H1 (cell line): ENCODE data around the gene BSN. TPM values are rescaled to one million over a fixed set of nuclear protein-coding genes. Genes with fewer than 3 reads are reported as not detected.

Experiments used
- CTCF ChIA-PET: fragments of 300-600 bp; sonication (Branson Sonifier 250); formaldehyde crosslinking; loops from one replicate; lab custom pipeline; 2021; ENCODE audit not compliant: partially characterized antibody; lab: Charles Lee
- POLR2A ChIA-PET: fragments of 300-600 bp; sonication (Branson Sonifier 250); formaldehyde crosslinking; loops from one replicate; lab custom pipeline; 2021; ENCODE audit warnings: inconsistent platforms; ENCODE audit not compliant: partially characterized antibody; lab: Charles Lee
- DNase-seq, 2 experiments: peaks; one replicate each; pipeline versions ENCODE4 v3.0.0 to v3.0.0-alpha.2; 2010 to 2022; ENCODE audit warnings: low spot score in 2 of 2, low read depth in 1 of 2, mixed read lengths in 1 of 2
- FAIRE-seq: peaks from 2 replicates; lab custom pipeline; 2011; peaks lifted over from hg19 to GRCh38; lab: Jason Lieb, UNC
- H2AFZ ChIP-seq: 2 replicates; pipeline ENCODE4 v1.8.1; 2012; ENCODE audit warnings: low read length, inconsistent platforms
- H2AK5ac ChIP-seq: 2 replicates; pipeline ENCODE4 v1.6.1; 2013; ENCODE audit warnings: low read depth, low read length
- H2BK120ac ChIP-seq: replicated peaks from 2 replicates; pipeline ENCODE3; 2013; ENCODE audit warnings: low read depth, low read length, inconsistent platforms
- H2BK12ac ChIP-seq: 2 replicates; pipeline ENCODE4 v1.6.1; 2013; ENCODE audit warnings: low read depth, low read length
- H2BK15ac ChIP-seq: 2 replicates; pipeline ENCODE4 v1.6.1; 2013; ENCODE audit warnings: low read length
- H2BK20ac ChIP-seq: 2 replicates; pipeline ENCODE4 v1.6.1; 2013; ENCODE audit warnings: low read length
- H2BK5ac ChIP-seq: 2 replicates; pipeline ENCODE4 v1.6.1; 2013; ENCODE audit warnings: low read depth, low read length
- H3K14ac ChIP-seq: 2 replicates; pipeline ENCODE4 v1.6.1; 2013; ENCODE audit warnings: inconsistent platforms; ENCODE audit not compliant: insufficient read length
- H3K18ac ChIP-seq: 2 replicates; pipeline ENCODE4 v1.6.1; 2013; ENCODE audit warnings: low read length; ENCODE audit errors: extremely low read depth
- H3K23ac ChIP-seq: 2 replicates; pipeline ENCODE4 v1.6.1; 2013; ENCODE audit warnings: inconsistent platforms; ENCODE audit not compliant: insufficient read length
- H3K23me2 ChIP-seq: 2 replicates; pipeline ENCODE4 v1.6.1; 2013; ENCODE audit warnings: low read depth, low read length
- H3K27ac ChIP-seq: 2 replicates; pipeline ENCODE4 v1.6.1; 2011; ENCODE audit warnings: low read depth, low read length, inconsistent platforms
- H3K27me3 ChIP-seq, 4 experiments: replicated peaks in 1 of 4; 1 replicate in 1 of 4; 2 replicates in 3 of 4; pipeline versions ENCODE4 v1.6.1 to v1.8.1; 2011 to 2013; ENCODE audit warnings: low read length in 3 of 4, mild to moderate bottlenecking in 3 of 4, inconsistent platforms in 2 of 4, mixed read lengths in 2 of 4, moderate library complexity in 1 of 4; ENCODE audit not compliant: control insufficient read depth in 3 of 4, insufficient read depth in 3 of 4; ENCODE audit errors: extremely low read depth in 1 of 4
- H3K36me3 ChIP-seq, 4 experiments: 2 replicates each; pipeline versions ENCODE4 v1.6.1 to v1.8.1; 2011 to 2013; ENCODE audit warnings: mild to moderate bottlenecking in 4 of 4, low read length in 3 of 4, moderate library complexity in 2 of 4, control low read depth in 1 of 4, inconsistent platforms in 1 of 4; ENCODE audit not compliant: insufficient read depth in 4 of 4, control insufficient read depth in 2 of 4
- H3K4ac ChIP-seq: replicated peaks from 2 replicates; pipeline ENCODE3; 2013; ENCODE audit warnings: low read length, low read depth, mixed read lengths, inconsistent platforms; ENCODE audit not compliant: insufficient read length
- H3K4me1 ChIP-seq, 4 experiments: replicated peaks in 1 of 4; 1 replicate in 1 of 4; 2 replicates in 3 of 4; pipeline versions ENCODE4 v1.6.1 to v1.8.1; 2011 to 2013; ENCODE audit warnings: low read length in 3 of 4, inconsistent platforms in 2 of 4, mixed read lengths in 1 of 4; ENCODE audit not compliant: insufficient read depth in 4 of 4, control insufficient read depth in 3 of 4
- H3K4me2 ChIP-seq, 2 experiments: 2 replicates each; pipeline versions ENCODE4 v1.6.1 to v1.8.1; 2011 to 2013; ENCODE audit warnings: low read depth in 2 of 2, low read length in 2 of 2, control low read depth in 1 of 2, inconsistent platforms in 1 of 2, mild to moderate bottlenecking in 1 of 2; ENCODE audit not compliant: insufficient read depth in 1 of 2
- H3K4me3 ChIP-seq, 4 experiments: fragments of 200-600, 300-600 bp in 1 of 4; sonication (generic), shearing (Covaris generic), sonication (Bioruptor Twin) in 1 of 4; 2 replicates each; pipeline versions ENCODE4 v1.5.1 to v1.8.1; 2011 to 2016; ENCODE audit warnings: low read length in 4 of 4, low read depth in 3 of 4, control low read depth in 2 of 4, inconsistent platforms in 2 of 4, mild to moderate bottlenecking in 2 of 4, mixed read lengths in 1 of 4, moderate library complexity in 1 of 4; ENCODE audit not compliant: insufficient read depth in 2 of 4; ENCODE audit errors: extremely low read depth in 1 of 4
- H3K56ac ChIP-seq: replicated peaks from 2 replicates; pipeline ENCODE3; 2013; ENCODE audit warnings: low read depth, mild to moderate bottlenecking, mixed read lengths, low read length, inconsistent platforms; ENCODE audit not compliant: insufficient read length
- H3K79me1 ChIP-seq: 2 replicates; pipeline ENCODE4 v1.6.1; 2013; ENCODE audit warnings: low read depth, low read length, control low read depth
- H3K79me2 ChIP-seq, 2 experiments: 2 replicates each; pipeline versions ENCODE4 v1.6.1 to v1.8.1; 2012 to 2013; ENCODE audit warnings: low read length in 2 of 2, mild to moderate bottlenecking in 2 of 2, inconsistent platforms in 1 of 2; ENCODE audit not compliant: insufficient read depth in 2 of 2, control insufficient read depth in 1 of 2
- H3K9ac ChIP-seq, 4 experiments: replicated peaks in 1 of 4; 1 replicate in 1 of 4; 2 replicates in 3 of 4; pipeline versions ENCODE4 v1.6.1 to v1.8.1; 2011 to 2013; ENCODE audit warnings: low read depth in 3 of 4, low read length in 3 of 4, control low read depth in 2 of 4, mild to moderate bottlenecking in 2 of 4, moderate library complexity in 2 of 4, inconsistent platforms in 1 of 4; ENCODE audit errors: extremely low read depth in 1 of 4
- H3K9me3 ChIP-seq, 2 experiments: 2 replicates each; pipeline versions ENCODE4 v1.6.1 to v1.8.1; 2012 to 2013; ENCODE audit warnings: mild to moderate bottlenecking in 2 of 2, moderate library complexity in 2 of 2, control low read depth in 1 of 2, inconsistent platforms in 1 of 2, low read depth in 1 of 2, low read length in 1 of 2, mixed read lengths in 1 of 2; ENCODE audit not compliant: insufficient read depth in 2 of 2
- H4K20me1 ChIP-seq, 2 experiments: replicated peaks in 1 of 2; 2 replicates each; pipeline versions ENCODE3 to v1.8.1; 2011 to 2013; ENCODE audit warnings: inconsistent platforms in 2 of 2, low read length in 2 of 2, mild to moderate bottlenecking in 1 of 2; ENCODE audit not compliant: insufficient read depth in 2 of 2, control insufficient read depth in 1 of 2
- H4K5ac ChIP-seq: 2 replicates; pipeline ENCODE4 v1.6.1; 2013; ENCODE audit warnings: low read length, low read depth, mixed read lengths, inconsistent platforms; ENCODE audit not compliant: insufficient read length
- H4K8ac ChIP-seq: 2 replicates; pipeline ENCODE4 v1.8.0; 2013; ENCODE audit warnings: mild to moderate bottlenecking, moderate library complexity, low read length, inconsistent platforms; ENCODE audit not compliant: insufficient read depth; ENCODE audit errors: extremely low read depth
- H4K91ac ChIP-seq: replicated peaks from 2 replicates; pipeline ENCODE3; 2013; ENCODE audit warnings: low read length, mixed read lengths, inconsistent platforms; ENCODE audit not compliant: insufficient read length
- CBX5 ChIP-seq: fragments of 300-800, 300-1000 bp; sonication (generic); IDR thresholded peaks from 2 replicates; pipeline ENCODE4 v1.7.1; 2016; ENCODE audit warnings: antibody characterized with exemption, low read length, low read depth
- CHD1 ChIP-seq: IDR thresholded peaks from 2 replicates; pipeline ENCODE4 v1.6.1; 2012; ENCODE audit warnings: low read depth, low read length, improper control_type of control experiment
- EP300 ChIP-seq, 2 experiments: IDR thresholded peaks; 1 replicate in 1 of 2; 2 replicates in 1 of 2; pipeline ENCODE4 v1.6.1; 2011 to 2012; ENCODE audit warnings: low read depth in 2 of 2, low read length in 2 of 2, mild to moderate bottlenecking in 2 of 2, borderline replicate concordance in 1 of 2, inconsistent platforms in 1 of 2, moderate library complexity in 1 of 2
- GABPA ChIP-seq: IDR thresholded peaks from 2 replicates; pipeline ENCODE4 v1.6.1; 2011; ENCODE audit warnings: mild to moderate bottlenecking, low read length, moderate library complexity, borderline replicate concordance; ENCODE audit not compliant: insufficient read depth
- JUN ChIP-seq: IDR thresholded peaks from 2 replicates; pipeline ENCODE4 v1.6.1; 2011; ENCODE audit warnings: low read depth, mild to moderate bottlenecking, improper control_type of control experiment, low read length
- MAFK ChIP-seq: IDR thresholded peaks from 2 replicates; pipeline ENCODE4 v1.6.1; 2012; ENCODE audit warnings: low read depth, mild to moderate bottlenecking, improper control_type of control experiment, low read length
- PHF8 ChIP-seq: fragments of 200-600 bp; sonication (generic); conservative IDR thresholded peaks from 2 replicates; pipeline ENCODE4 v1.7.1; 2012; ENCODE audit warnings: low read depth, mild to moderate bottlenecking, inconsistent platforms, low read length, moderate library complexity
- RAD21 ChIP-seq, 2 experiments: IDR thresholded peaks in 1 of 2; conservative IDR thresholded peaks in 1 of 2; 2 replicates each; pipeline ENCODE4 v1.6.1; 2011; ENCODE audit warnings: low read depth in 2 of 2, low read length in 2 of 2, improper control_type of control experiment in 1 of 2, inconsistent platforms in 1 of 2, mild to moderate bottlenecking in 1 of 2, moderate library complexity in 1 of 2
- RBBP5 ChIP-seq: IDR thresholded peaks from 2 replicates; pipeline ENCODE4 v1.7.1; 2012; ENCODE audit warnings: low read depth, mild to moderate bottlenecking, inconsistent platforms, low read length, moderate library complexity, borderline replicate concordance
- SIRT6 ChIP-seq: IDR thresholded peaks from one replicate; pipeline ENCODE4 v1.7.1; 2012; ENCODE audit warnings: low read length, inconsistent platforms
- SIX5 ChIP-seq: IDR thresholded peaks from 2 replicates; pipeline ENCODE4 v1.6.1; 2011; ENCODE audit warnings: mild to moderate bottlenecking, low read depth, low read length
- TAF1 ChIP-seq: IDR thresholded peaks from 2 replicates; pipeline ENCODE4 v1.6.1; 2011; ENCODE audit warnings: mild to moderate bottlenecking, low read depth, low read length
- TCF12 ChIP-seq: IDR thresholded peaks from 2 replicates; pipeline ENCODE4 v1.6.1; 2011; ENCODE audit warnings: low read depth, mild to moderate bottlenecking, low read length
- polyA plus RNA-seq, 7 experiments: library from polyadenylated mRNA; depleted of rRNA in 3 of 7; stranded (reverse) in 5 of 7; unstranded in 2 of 7; fragments of >200 nt in 5 of 7; fragments of 200-250 nt in 2 of 7; gene quantifications; 1 replicate in 5 of 7; 2 replicates in 1 of 7; 4 replicates in 1 of 7; pipeline versions ENCODE4 v1.2.1 to v1.2.3, GENCODE V29; 2011 to 2013; ENCODE audit warnings: missing spikeins in 2 of 7, mixed read lengths in 2 of 7
- total RNA-seq: library from RNA; stranded (reverse); fragmentation: NEBNext Ultra II Directional; extraction: Animal tissue kit (Norgen Biotek cat#: 25700); gene quantifications from 2 replicates; pipeline ENCODE4 v1.2.1, GENCODE V29; 2021
- TF ChIP-seq, protein P1 (sequence below): IDR thresholded peaks from 2 replicates; pipeline ENCODE4 v1.6.1; 2011; ENCODE audit warnings: low read depth, mild to moderate bottlenecking, low read length; ENCODE audit not compliant: insufficient read depth

The BSN gene
- total and polyA plus RNA-seq, 2 of the 8 experiments (the other 6 are each of a cell fraction or from before 2014, with no cell fraction given) = 0.60 to 3.0 TPM

DNA sequence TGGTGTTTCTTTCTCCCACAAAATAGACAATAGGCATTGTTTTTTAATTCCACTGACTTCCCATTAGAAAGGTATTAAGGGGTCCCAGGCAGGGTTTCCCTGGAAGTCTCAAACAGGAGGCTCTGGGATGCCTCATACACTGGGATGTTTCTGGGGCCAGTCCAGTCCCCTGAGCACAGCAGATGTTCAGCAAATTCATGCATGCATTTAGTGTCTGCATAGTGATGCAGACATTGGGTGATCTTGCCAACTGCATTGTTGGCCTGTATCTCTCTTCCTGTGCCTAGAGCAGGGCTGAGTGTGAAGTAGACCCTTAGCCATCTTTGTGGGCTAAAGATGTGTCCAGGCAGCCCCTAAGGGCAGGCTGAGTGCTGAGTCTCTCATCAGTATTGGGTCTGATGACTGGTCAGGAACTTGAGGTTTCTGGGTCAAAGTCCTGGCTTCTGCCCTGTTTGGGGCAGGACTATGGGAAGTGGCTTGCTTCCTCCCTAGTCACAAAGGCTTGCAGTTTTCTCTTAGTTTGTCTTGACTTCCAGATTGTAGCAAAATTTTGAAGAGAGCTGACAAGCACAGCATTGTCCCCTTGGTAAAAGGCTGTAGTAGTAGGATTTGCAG is 56.5 kb downstream of the BSN start:
- Histone ChIP-seq H2BK12ac (no peak overlapping the region), H3K18ac (no peak overlapping the region), H4K91ac (no peak overlapping the region), H3K79me2 (no peaks in the 10 kb centered on the region), H2BK15ac (no peak overlapping the region), H2BK120ac (no peak overlapping the region), H3K4me2 (no peak overlapping the region), H2AFZ (no peak overlapping the region), H2BK5ac (no peak overlapping the region), H3K4me3 (no peak overlapping the region), H3K27me3 (no peaks in the 10 kb centered on the region; a peak in 1 of 7 replicates), H2BK20ac (no peak overlapping the region), H3K4ac (no peak overlapping the region), H3K56ac (no peak overlapping the region), H3K36me3 (no peaks in the 10 kb centered on the region), H4K8ac (no peak overlapping the region), H2AK5ac (no peak overlapping the region), H3K4me1 (no peaks in the 10 kb centered on the region), H3K23ac (no peak overlapping the region), H4K5ac (no peak overlapping the region), H3K9me3 (no peaks in the 10 kb centered on the region; a peak in 1 of 4 replicates), H3K27ac (no peak overlapping the region), H3K23me2 (no peaks in the 10 kb centered on the region), H4K20me1 (no peaks in the 10 kb centered on the region), H3K9ac (no peak overlapping the region), H3K79me1 (no peaks in the 10 kb centered on the region), H3K14ac (no peak overlapping the region)
- DNase-seq = no peak
- ChIA-PET CTCF (interaction anchor here (0.7 to 2.2 kb wide), 4 partner anchors 18 to 90 kb away, joined by 4 to 7 read pairs (median 5); no protein-coding TSS in a partner anchor), POLR2A (no interaction called here)
- FAIRE-seq = no peak
- no peak for TF ChIP-seq MAFK
- TF ChIP-seq SIRT6 = no peak
- no peak for TF ChIP-seq GABPA
- TF ChIP-seq JUN = no peak
- no peak for TF ChIP-seq SIX5
- no peak for TF ChIP-seq RAD21 (IDR thresholded peaks at IDR 0.05 in 1 of 2, conservative IDR thresholded peaks at IDR 0.05 in 1 of 2; ENCODE audit: low read depth in 2 of 2, low read length in 2 of 2)
- no peak for TF ChIP-seq CHD1
- TF ChIP-seq PHF8 = no peak
- TF ChIP-seq, protein P1, sequence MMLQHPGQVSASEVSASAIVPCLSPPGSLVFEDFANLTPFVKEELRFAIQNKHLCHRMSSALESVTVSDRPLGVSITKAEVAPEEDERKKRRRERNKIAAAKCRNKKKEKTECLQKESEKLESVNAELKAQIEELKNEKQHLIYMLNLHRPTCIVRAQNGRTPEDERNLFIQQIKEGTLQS = no peak
- no peak for TF ChIP-seq RBBP5
- no peak for TF ChIP-seq TCF12
- no peak for TF ChIP-seq TAF1
- no peak for TF ChIP-seq EP300 (IDR thresholded peaks at IDR 0.05; ENCODE audit: borderline replicate concordance in 1 of 2, low read depth in 2 of 2, low read length in 2 of 2)
- TF ChIP-seq CBX5 = no peak
